Measurements from ENCODE around the gene FRMD1. TPM values are rescaled to one million over a fixed set of nuclear protein-coding genes. Genes with fewer than 3 reads are reported as not detected.
A peak's percentile ranks its signal among the peaks of the same experiment; 100 is the strongest.

Gene FRMD1
- total RNA-seq, 1 donor from 2014 or later: 0.09 TPM

GRCh38 chr6:168050881-168051586 is 28.0 kb downstream of the FRMD1 start:
- intact Hi-C loops (cut with DNase I): loop anchor here (10.0 kb wide), 1 partner anchor 656 kb away; no protein-coding TSS in a partner anchor
- no peaks in the 10 kb centered on the region for H3K9me3 ChIP-seq
- no peaks in the 10 kb centered on the region for H3K36me3 ChIP-seq
- no peaks in the 10 kb centered on the region for H3K27me3 ChIP-seq
- peaks cover 5% of the 10 kb centered on the region for H3K4me1 ChIP-seq
- DNase-seq (no peak), ATAC-seq (peak; percentile 5)
- peak; percentile 20 for TF ChIP-seq CTCF (IDR thresholded peaks at IDR 0.05)
- H3K27ac ChIP-seq: no peak overlapping the region
- no peak overlapping the region for H3K4me3 ChIP-seq

- Histone ChIP-seq H3K27ac (peak overlapping the region; percentile 72), H3K36me3 (no peaks in the 10 kb centered on the region), H3K4me1 (peaks cover 6% of the 10 kb centered on the region), H3K27me3 (no peaks in the 10 kb centered on the region), H3K4me3 (no peak overlapping the region), H3K9me3 (no peaks in the 10 kb centered on the region)
- intact Hi-C loops (cut with DNase I): loop anchor here (10.0 kb wide), 1 partner anchor 656 kb away; no protein-coding TSS in a partner anchor
- no peak for TF ChIP-seq CTCF (IDR thresholded peaks at IDR 0.05)
- peak; percentile 26 for ATAC-seq
- no peak for DNase-seq
These were observed 28.7 kb downstream of the FRMD1 start for GRCh38 chr6:168050225-168050880.

GRCh38 chr6:168049706-168050224 is 29.2 kb downstream of the FRMD1 start:
- intact Hi-C loops (cut with DNase I): loop anchor here (10.0 kb wide), 1 partner anchor 655 kb away; no protein-coding TSS in a partner anchor
- no peak for DNase-seq
- Histone ChIP-seq H3K27ac (peak overlapping the region; percentile 72), H3K4me3 (no peak overlapping the region), H3K36me3 (no peaks in the 10 kb centered on the region), H3K27me3 (no peaks in the 10 kb centered on the region), H3K9me3 (no peaks in the 10 kb centered on the region), H3K4me1 (peaks cover 6% of the 10 kb centered on the region)
- ATAC-seq: no peak
- TF ChIP-seq CTCF (IDR thresholded peaks at IDR 0.05): no peak

- Histone ChIP-seq H3K4me1 (peaks cover 6% of the 10 kb centered on the region), H3K27ac (peak overlapping the region; percentile 72), H3K9me3 (no peaks in the 10 kb centered on the region), H3K27me3 (no peaks in the 10 kb centered on the region), H3K4me3 (no peak overlapping the region), H3K36me3 (no peaks in the 10 kb centered on the region)
- intact Hi-C loops (cut with DNase I): no loop called here
- ATAC-seq: no peak
- no peak for DNase-seq
- no peak for TF ChIP-seq CTCF (IDR thresholded peaks at IDR 0.05)
These were observed 29.7 kb downstream of the FRMD1 start for GRCh38 chr6:168049277-168049676.

GRCh38 chr6:168048724-168049025 is 30.3 kb downstream of the FRMD1 start:
- Histone ChIP-seq H3K36me3 (no peaks in the 10 kb centered on the region), H3K4me1 (peaks cover 6% of the 10 kb centered on the region), H3K27me3 (no peaks in the 10 kb centered on the region), H3K4me3 (no peak overlapping the region), H3K27ac (no peak overlapping the region), H3K9me3 (no peaks in the 10 kb centered on the region)
- ATAC-seq (no peak), DNase-seq (no peak)
- no peak for TF ChIP-seq CTCF (IDR thresholded peaks at IDR 0.05)
- intact Hi-C loops (cut with DNase I): no loop called here

Measured in upper lobe of right lung (tissue), 1 donor.